ENCODE results near the gene SYT14.

GRCh38 chr1:209960926-209961325, 22.9 kb downstream of the SYT14 start:
- TF ChIP-seq CTCF (optimal IDR thresholded peaks at IDR 0.05 in 1 of 3, IDR thresholded peaks at IDR 0.05 in 1 of 3, conservative IDR thresholded peaks at IDR 0.05 in 1 of 3; ENCODE audit: extremely low read depth in 1 of 3, insufficient read depth in 2 of 3, low read length in 3 of 3) = no peak
- TF ChIP-seq EZH2 (IDR thresholded peaks at IDR 0.05; ENCODE audit: low read length) = no peak
